H1 (cell line): ENCODE results near the gene MRPS2. TPM values are rescaled to one million over a fixed set of nuclear protein-coding genes. Genes with fewer than 3 reads are reported as not detected.

Experiments used
- HDAC2 ChIP-seq, 2 experiments: fragments of 300-600 bp in 1 of 2; sonication (generic) in 1 of 2; IDR thresholded peaks; 2 replicates each; pipeline ENCODE4 v1.6.1; 2011 to 2012; ENCODE audit warnings: low read depth in 2 of 2, low read length in 2 of 2, mild to moderate bottlenecking in 2 of 2, moderate library complexity in 2 of 2, borderline replicate concordance in 1 of 2, inconsistent platforms in 1 of 2
- NRF1 ChIP-seq: IDR thresholded peaks from 2 replicates; pipeline ENCODE4 v1.6.1; 2011; ENCODE audit warnings: mild to moderate bottlenecking, low read depth, low read length, improper control_type of control experiment
- SP4 ChIP-seq: IDR thresholded peaks from 2 replicates; pipeline ENCODE4 v1.6.1; 2012; ENCODE audit warnings: low read length, inconsistent platforms
- polyA plus RNA-seq, 7 experiments: library from polyadenylated mRNA; depleted of rRNA in 3 of 7; stranded (reverse) in 5 of 7; unstranded in 2 of 7; fragments of >200 nt in 5 of 7; fragments of 200-250 nt in 2 of 7; gene quantifications; 1 replicate in 5 of 7; 2 replicates in 1 of 7; 4 replicates in 1 of 7; pipeline versions ENCODE4 v1.2.1 to v1.2.3, GENCODE V29; 2011 to 2013; ENCODE audit warnings: missing spikeins in 2 of 7, mixed read lengths in 2 of 7
- total RNA-seq: library from RNA; stranded (reverse); fragmentation: NEBNext Ultra II Directional; extraction: Animal tissue kit (Norgen Biotek cat#: 25700); gene quantifications from 2 replicates; pipeline ENCODE4 v1.2.1, GENCODE V29; 2021
- TF ChIP-seq, protein P1 (sequence below), 3 experiments: IDR thresholded peaks; 1 replicate in 2 of 3; 2 replicates in 1 of 3; pipeline versions ENCODE4 v1.5.1 to v1.6.1; 2011; ENCODE audit warnings: low read length in 3 of 3, mild to moderate bottlenecking in 3 of 3, inconsistent platforms in 2 of 3, low read depth in 1 of 3, moderate library complexity in 1 of 3; ENCODE audit not compliant: insufficient read depth in 1 of 3; ENCODE audit errors: control extremely low read depth in 1 of 3
- TF ChIP-seq, protein P2 (sequence below): IDR thresholded peaks from 2 replicates; pipeline ENCODE4 v1.6.1; 2011; ENCODE audit warnings: low read length, improper control_type of control experiment

Gene MRPS2
- total and polyA plus RNA-seq, 2 of the 8 experiments (the other 6 are each of a cell fraction or from before 2014, with no cell fraction given), result 78.6 to 476 TPM

GRCh38 chr9:135509458-135509857 lies 9.0 kb downstream of the MRPS2 start (continued):
- TF ChIP-seq, protein P1, sequence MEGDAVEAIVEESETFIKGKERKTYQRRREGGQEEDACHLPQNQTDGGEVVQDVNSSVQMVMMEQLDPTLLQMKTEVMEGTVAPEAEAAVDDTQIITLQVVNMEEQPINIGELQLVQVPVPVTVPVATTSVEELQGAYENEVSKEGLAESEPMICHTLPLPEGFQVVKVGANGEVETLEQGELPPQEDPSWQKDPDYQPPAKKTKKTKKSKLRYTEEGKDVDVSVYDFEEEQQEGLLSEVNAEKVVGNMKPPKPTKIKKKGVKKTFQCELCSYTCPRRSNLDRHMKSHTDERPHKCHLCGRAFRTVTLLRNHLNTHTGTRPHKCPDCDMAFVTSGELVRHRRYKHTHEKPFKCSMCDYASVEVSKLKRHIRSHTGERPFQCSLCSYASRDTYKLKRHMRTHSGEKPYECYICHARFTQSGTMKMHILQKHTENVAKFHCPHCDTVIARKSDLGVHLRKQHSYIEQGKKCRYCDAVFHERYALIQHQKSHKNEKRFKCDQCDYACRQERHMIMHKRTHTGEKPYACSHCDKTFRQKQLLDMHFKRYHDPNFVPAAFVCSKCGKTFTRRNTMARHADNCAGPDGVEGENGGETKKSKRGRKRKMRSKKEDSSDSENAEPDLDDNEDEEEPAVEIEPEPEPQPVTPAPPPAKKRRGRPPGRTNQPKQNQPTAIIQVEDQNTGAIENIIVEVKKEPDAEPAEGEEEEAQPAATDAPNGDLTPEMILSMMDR (IDR thresholded peaks at IDR 0.05; ENCODE audit: control extremely low read depth in 1 of 3, insufficient read depth in 1 of 3, low read depth in 1 of 3, low read length in 3 of 3), result no peak
- TF ChIP-seq HDAC2 (IDR thresholded peaks at IDR 0.05; ENCODE audit: borderline replicate concordance in 1 of 2, low read depth in 2 of 2, low read length in 2 of 2) (no peak), SP4 (no peak), NRF1 (no peak)
- TF ChIP-seq, protein P2, sequence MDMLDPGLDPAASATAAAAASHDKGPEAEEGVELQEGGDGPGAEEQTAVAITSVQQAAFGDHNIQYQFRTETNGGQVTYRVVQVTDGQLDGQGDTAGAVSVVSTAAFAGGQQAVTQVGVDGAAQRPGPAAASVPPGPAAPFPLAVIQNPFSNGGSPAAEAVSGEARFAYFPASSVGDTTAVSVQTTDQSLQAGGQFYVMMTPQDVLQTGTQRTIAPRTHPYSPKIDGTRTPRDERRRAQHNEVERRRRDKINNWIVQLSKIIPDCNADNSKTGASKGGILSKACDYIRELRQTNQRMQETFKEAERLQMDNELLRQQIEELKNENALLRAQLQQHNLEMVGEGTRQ, result no peak
